ENCODE data around the gene SCCPDH.
"Not testable (repeated sequence)": the region's sequence is repeated elsewhere in the genome, so short reads cannot be mapped to it uniquely, and the experiment has no call there.

Gene SCCPDH
- total RNA-seq: 2.2 to 8.1 reads per million in 2 donors

GRCh38 chr1:246724016-246724730, at the start of gene SCCPDH:
TSS of gene SCCPDH (plus strand) at chr1:246724409. CDS start at chr1:246724423, 14 bp downstream.
- DNase-seq: peak; percentile 11 to 80 (median 60)

- DNase-seq: no peak
These were observed 46.4 kb upstream of the SCCPDH start for GRCh38 chr1:246677842-246678241.

GRCh38 chr1:246678816-246679793, 45.1 kb upstream of the SCCPDH start:
- DNase-seq: no peak

GRCh38 chr1:246679794-246680177, 44.4 kb upstream of the SCCPDH start:
- no peak for DNase-seq

- DNase-seq: no peak
These were observed 44.0 kb upstream of the SCCPDH start for GRCh38 chr1:246680190-246680589.

- DNase-seq: no peak
These were observed 43.5 kb upstream of the SCCPDH start for GRCh38 chr1:246680696-246681130.

GRCh38 chr1:246681900-246682895, 42.0 kb upstream of the SCCPDH start:
- DNase-seq: no peak

- DNase-seq: no peak
These were observed 40.7 kb upstream of the SCCPDH start for GRCh38 chr1:246683521-246683920.

- no peak for DNase-seq
These were observed 37.2 kb upstream of the SCCPDH start for GRCh38 chr1:246687002-246687401.

- DNase-seq: peak in 3 of 5 experiments; percentile 8 to 67 (median 18)
These were observed 34.7 kb upstream of the SCCPDH start for GRCh38 chr1:246689409-246690008.

GRCh38 chr1:246690100-246690499, 34.1 kb upstream of the SCCPDH start:
- DNase-seq: no peak

- no peak for DNase-seq
These were observed 32.4 kb upstream of the SCCPDH start for GRCh38 chr1:246691622-246692495.

- DNase-seq: not testable (repeated sequence)
These were observed 29.9 kb upstream of the SCCPDH start for GRCh38 chr1:246694213-246694895.

- DNase-seq: no peak
These were observed 29.1 kb upstream of the SCCPDH start for GRCh38 chr1:246695136-246695535.

GRCh38 chr1:246695666-246696065, 28.5 kb upstream of the SCCPDH start:
- no peak for DNase-seq

- DNase-seq: no peak
These were observed 25.6 kb upstream of the SCCPDH start for GRCh38 chr1:246698466-246699094.

GRCh38 chr1:246699095-246699735, 25.0 kb upstream of the SCCPDH start:
- peak; percentile 38 to 89 (median 68) for DNase-seq

GRCh38 chr1:246703581-246703980, 20.6 kb upstream of the SCCPDH start:
- DNase-seq: no peak

- peak in 1 of 5 experiments; percentile 30 for DNase-seq
These were observed 18.8 kb upstream of the SCCPDH start for GRCh38 chr1:246705368-246705767.

All from T-helper 2 cell (primary cell).